ENCODE results near the gene PNPLA8. TPM values are rescaled to one million over a fixed set of nuclear protein-coding genes. Genes with fewer than 3 reads are reported as not detected.

The PNPLA8 gene
- total and polyA plus RNA-seq, 2 donors (not counting 3 experiments of a cell fraction or from before 2014, with no cell fraction given), result 5.9 to 19.9 TPM

GRCh38 chr7:108448584-108449505 lies 77.1 kb downstream of the PNPLA8 start:
- Histone ChIP-seq H3K9ac (replicated peaks; ENCODE audit: extremely low read depth, insufficient read depth, low read length) (no peak overlapping the region), H3K9me1 (replicated peaks; ENCODE audit: control insufficient read depth, extremely low read depth, insufficient read depth, low read length) (no peaks in the 10 kb centered on the region), H3K27me3 (ENCODE audit: control insufficient read depth in 2 of 2, insufficient read depth in 2 of 2, low read length in 2 of 2) (no peaks in the 10 kb centered on the region), H3K27ac (ENCODE audit: insufficient read depth, low read depth, low read length) (no peak overlapping the region), H2AFZ (ENCODE audit: low read depth, low read length) (no peak overlapping the region), H3K4me1 (ENCODE audit: control insufficient read depth, extremely low read depth, insufficient read depth, low read length) (peaks cover 36% of the 10 kb centered on the region), H4K20me1 (replicated peaks; ENCODE audit: control insufficient read depth, extremely low read depth, insufficient read depth, low read length) (no peaks in the 10 kb centered on the region), H3K9me3 (replicated peaks; ENCODE audit: control insufficient read depth, insufficient read depth, low read length) (no peaks in the 10 kb centered on the region), H3K79me2 (ENCODE audit: control insufficient read depth, insufficient read depth, low read length) (peaks cover 97% of the 10 kb centered on the region), H3K4me3 (replicated peaks in 1 of 3; ENCODE audit: insufficient read depth in 1 of 3, low read depth in 1 of 3, low read length in 3 of 3) (no peak overlapping the region), H3K4me2 (ENCODE audit: insufficient read depth, low read length) (no peak overlapping the region), H3K36me3 (ENCODE audit: control insufficient read depth in 2 of 2, extremely low read depth in 1 of 2, insufficient read depth in 2 of 2, low read length in 2 of 2) (no peaks in the 10 kb centered on the region)
- dilution Hi-C loops (cut with MboI; ENCODE audit: extremely low pct_ligation_motif_present, low sequenced_read_pairs), result no loop called here
- ChIA-PET CTCF (interaction anchor here (0.9 to 1.0 kb wide), 2 partner anchors 9 to 266 kb away, joined by 3 to 4 read pairs; no protein-coding TSS in a partner anchor), POLR2A (no interaction called here)
- BruUV-seq (replicated peaks), result no TSS peak
- FAIRE-seq (no peak), DNase-seq (ENCODE audit: low read depth, low spot score) (no peak)
- TF ChIP-seq GATA2 (IDR thresholded peaks at IDR 0.05; ENCODE audit: insufficient read depth, insufficient read length, low read depth, low read length) (no peak), MYC (IDR thresholded peaks at IDR 0.05; ENCODE audit: low read depth, low read length) (no peak)
- intact Hi-C loops (cut with micrococcal nuclease), result no loop called here

- FAIRE-seq, result no peak
- POLR2A ChIA-PET, result no interaction called here
These were observed 83.8 kb downstream of the PNPLA8 start for GRCh38 chr7:108442039-108442568.

More at GRCh38 chr7:108442039-108442568, 83.8 kb downstream of the PNPLA8 start:
- Histone ChIP-seq H3K9me3 (replicated peaks; ENCODE audit: control insufficient read depth, insufficient read depth, low read length) (no peaks in the 10 kb centered on the region), H3K9me1 (replicated peaks; ENCODE audit: control insufficient read depth, extremely low read depth, insufficient read depth, low read length) (no peaks in the 10 kb centered on the region), H3K36me3 (ENCODE audit: control insufficient read depth in 2 of 2, extremely low read depth in 1 of 2, insufficient read depth in 2 of 2, low read length in 2 of 2) (no peaks in the 10 kb centered on the region), H3K27ac (ENCODE audit: insufficient read depth, low read depth, low read length) (no peak overlapping the region), H2AFZ (ENCODE audit: low read depth, low read length) (no peak overlapping the region), H3K4me1 (ENCODE audit: control insufficient read depth, extremely low read depth, insufficient read depth, low read length) (peaks cover 10% of the 10 kb centered on the region), H3K9ac (replicated peaks; ENCODE audit: extremely low read depth, insufficient read depth, low read length) (no peak overlapping the region), H3K4me3 (replicated peaks in 1 of 3; ENCODE audit: insufficient read depth in 1 of 3, low read depth in 1 of 3, low read length in 3 of 3) (no peak overlapping the region), H3K79me2 (ENCODE audit: control insufficient read depth, insufficient read depth, low read length) (peaks cover 91% of the 10 kb centered on the region), H3K4me2 (ENCODE audit: insufficient read depth, low read length) (no peak overlapping the region), H4K20me1 (replicated peaks; ENCODE audit: control insufficient read depth, extremely low read depth, insufficient read depth, low read length) (no peaks in the 10 kb centered on the region), H3K27me3 (ENCODE audit: control insufficient read depth in 2 of 2, insufficient read depth in 2 of 2, low read length in 2 of 2) (no peaks in the 10 kb centered on the region)
- DNase-seq (ENCODE audit: low read depth, low spot score), result peak; percentile 43
- CTCF ChIA-PET, result interaction anchor here (1.8 to 2.7 kb wide), 2 partner anchors 11 to 55 kb away, joined by 5 to 20 read pairs; no protein-coding TSS in a partner anchor
- dilution Hi-C loops (cut with MboI; ENCODE audit: extremely low pct_ligation_motif_present, low sequenced_read_pairs) (no loop called here), intact Hi-C loops (cut with micrococcal nuclease) (no loop called here)
- TF ChIP-seq MYC (IDR thresholded peaks at IDR 0.05; ENCODE audit: low read depth, low read length) (no peak), POLR2AphosphoS5 (IDR thresholded peaks at IDR 0.05; ENCODE audit: insufficient read depth, low read depth, low read length) (peak; percentile 14), EZH2 (IDR thresholded peaks at IDR 0.05; ENCODE audit: borderline replicate concordance, low read depth, low read length, severe bottlenecking) (no peak), JUN (IDR thresholded peaks at IDR 0.05; ENCODE audit: borderline replicate concordance, insufficient read depth, insufficient read length, low read depth) (peak; percentile 49), POLR2A (IDR thresholded peaks at IDR 0.05; ENCODE audit: low read depth, low read length) (no peak), FOS (IDR thresholded peaks at IDR 0.05; ENCODE audit: borderline replicate concordance, insufficient read depth, low read length) (peak; percentile 93), GATA2 (IDR thresholded peaks at IDR 0.05; ENCODE audit: insufficient read depth, insufficient read length, low read depth, low read length) (peak; percentile 40), CTCF (IDR thresholded peaks at IDR 0.05; ENCODE audit: extremely low read depth in 1 of 2, insufficient read depth in 1 of 2, low read depth in 1 of 2, low read length in 2 of 2) (no peak)
- TF ChIP-seq, protein P1, sequence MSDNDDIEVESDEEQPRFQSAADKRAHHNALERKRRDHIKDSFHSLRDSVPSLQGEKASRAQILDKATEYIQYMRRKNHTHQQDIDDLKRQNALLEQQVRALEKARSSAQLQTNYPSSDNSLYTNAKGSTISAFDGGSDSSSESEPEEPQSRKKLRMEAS (IDR thresholded peaks at IDR 0.05; ENCODE audit: insufficient read depth, insufficient read length), result no peak
- BruUV-seq (replicated peaks), result no TSS peak

Measured in endothelial cell of umbilical vein (primary cell).